Endometrial microvascular endothelial cells (primary cell): Measurements from ENCODE around the gene JPH3. TPM values are rescaled to one million over a fixed set of nuclear protein-coding genes. Genes with fewer than 3 reads are reported as not detected.

Source experiments
- in situ Hi-C: cut with HindIII; loops from 2 replicates; pipeline ENCODE4 v1.10.0; 2017; ENCODE audit warnings: low sequenced_read_pairs, low pct_unique_long_range_greater_than_20kb; ENCODE audit errors: inconsistent ontology term
- total RNA-seq: library from RNA; depleted of rRNA; stranded (reverse); fragments of >200 nt; gene quantifications from one replicate; pipeline ENCODE4 v1.2.3, GENCODE V29; 2015; ENCODE audit errors: inconsistent ontology term

The JPH3 gene
- total RNA-seq, result not detected

DNA sequence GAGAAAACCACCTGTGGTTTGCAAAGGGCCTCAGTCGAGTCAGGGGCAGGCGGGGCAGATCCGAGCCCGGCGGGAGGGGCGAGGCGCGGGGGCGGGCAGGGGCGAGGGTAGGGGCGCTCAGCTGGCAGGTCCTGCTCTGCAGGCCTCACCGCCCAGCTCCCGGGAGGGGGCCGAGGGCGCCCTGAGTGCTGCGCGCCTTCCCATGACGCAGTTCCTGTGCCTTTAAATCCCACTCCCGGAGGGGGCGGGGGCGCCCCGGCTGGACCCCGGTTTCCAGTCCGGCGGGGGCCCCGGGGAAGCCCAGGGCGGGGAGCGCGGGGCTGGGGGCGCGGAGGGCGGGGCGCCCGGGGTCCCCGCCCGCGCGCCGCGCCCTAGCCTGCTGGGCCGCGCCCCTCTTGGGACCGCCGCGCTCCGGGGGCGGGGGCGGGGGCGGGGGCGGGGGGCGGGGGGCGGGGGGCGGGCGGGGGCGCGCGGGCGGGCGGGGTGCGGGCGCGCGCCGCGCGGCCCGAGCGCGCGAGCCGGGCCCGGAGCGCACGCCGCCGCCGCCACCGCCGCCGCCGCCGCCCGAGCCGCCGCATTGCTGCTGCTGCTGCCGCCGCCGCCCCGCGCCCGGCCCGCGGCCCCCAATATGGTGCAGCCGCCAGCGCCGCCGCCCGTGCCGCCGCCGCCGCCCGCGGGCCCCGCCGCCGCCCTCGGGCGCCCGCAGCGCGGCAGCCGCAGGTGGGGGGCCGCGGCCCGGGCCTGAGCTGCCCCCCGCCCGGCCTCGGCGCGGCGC, at the start of gene JPH3:
Gene JPH3, plus strand, starts transcription at position 508 of the 775 bp plus-strand sequence. CDS start 639 bp downstream, outside the sequence.
- in situ Hi-C loops, result no loop called here

DNA sequence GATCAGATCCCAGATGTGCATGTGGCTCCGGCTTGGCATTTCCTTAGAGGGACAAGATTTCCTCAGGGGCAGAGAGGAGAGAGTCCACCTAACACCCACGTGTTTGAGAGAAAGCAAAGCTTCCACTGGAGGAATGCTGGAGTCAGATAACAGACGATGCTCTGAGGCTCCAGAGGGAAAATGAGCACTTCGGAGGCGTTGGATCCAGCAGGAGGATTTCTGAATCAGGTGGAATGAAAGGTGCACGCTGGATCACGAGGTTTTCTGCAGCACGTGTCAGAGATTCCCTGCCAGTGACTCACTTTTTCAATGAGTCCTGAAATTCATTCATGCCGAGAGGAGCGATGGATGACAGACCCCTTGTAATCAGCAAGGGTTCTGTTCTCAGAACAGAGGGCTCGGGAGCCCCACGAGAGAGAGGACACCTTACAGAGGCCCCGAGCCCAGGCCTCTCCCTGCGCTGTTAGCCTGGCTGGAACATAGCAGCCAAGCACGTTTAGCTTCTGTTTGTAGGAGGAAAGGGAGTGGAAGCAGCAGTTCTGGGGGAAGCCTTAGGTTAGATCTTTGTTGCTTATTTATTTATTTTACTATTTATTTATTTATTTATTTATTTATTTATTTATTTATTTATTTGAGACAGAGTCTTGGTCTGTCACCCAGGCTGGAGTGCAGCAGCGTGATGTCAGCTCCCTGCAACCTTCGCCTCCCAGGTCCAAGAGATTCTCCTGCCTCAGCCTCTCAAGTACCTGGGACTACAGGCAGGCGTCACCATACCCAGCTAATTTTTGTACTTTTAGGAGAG, 49.3 kb upstream of the JPH3 start:
- in situ Hi-C loops, result no loop called here

- in situ Hi-C loops, result no loop called here
Observed at GRCh38 chr16:87554754-87555427, 47.4 kb upstream of the JPH3 start.

DNA sequence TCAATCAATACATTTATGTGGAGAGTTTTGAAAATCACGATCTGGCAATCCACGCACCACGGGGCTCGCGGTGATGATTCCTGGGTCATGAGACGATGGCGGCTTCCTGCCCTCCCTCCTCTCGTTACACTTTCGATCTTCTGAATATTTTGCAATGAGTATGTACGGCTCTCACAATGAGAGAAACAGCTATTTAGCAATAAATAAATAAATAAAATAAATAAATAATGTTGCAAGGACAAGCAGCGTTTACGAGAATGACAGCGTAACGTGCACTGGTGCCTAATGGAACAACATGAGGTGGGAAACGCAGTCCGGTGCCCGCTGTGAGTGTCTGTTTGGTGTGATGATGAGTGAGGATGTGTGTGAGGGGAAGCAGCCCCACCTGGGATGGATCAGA, 46.7 kb upstream of the JPH3 start:
- in situ Hi-C loops, result no loop called here

- in situ Hi-C loops, result no loop called here
Observed at GRCh38 chr16:87556941-87557459, 45.3 kb upstream of the JPH3 start.

DNA sequence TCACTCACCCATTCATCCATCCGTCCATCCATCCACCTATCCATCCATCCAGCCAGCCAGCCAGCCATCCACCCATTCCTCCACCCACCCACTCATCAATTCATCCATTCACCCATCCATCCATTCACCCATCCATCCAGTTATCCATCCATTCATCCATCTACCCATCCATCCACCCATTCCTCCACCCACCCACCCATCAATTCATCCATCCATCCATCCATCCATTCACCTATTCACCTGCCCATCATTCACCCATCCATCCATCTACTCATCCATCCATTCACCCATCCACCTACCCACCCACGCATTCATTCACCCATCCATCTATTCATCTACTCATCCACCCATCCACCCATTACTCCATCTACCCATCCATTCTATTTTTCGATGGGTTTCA, 43.6 kb upstream of the JPH3 start:
- in situ Hi-C loops, result no loop called here

- in situ Hi-C loops, result no loop called here
Observed at GRCh38 chr16:87559945-87560344, 42.4 kb upstream of the JPH3 start.

DNA sequence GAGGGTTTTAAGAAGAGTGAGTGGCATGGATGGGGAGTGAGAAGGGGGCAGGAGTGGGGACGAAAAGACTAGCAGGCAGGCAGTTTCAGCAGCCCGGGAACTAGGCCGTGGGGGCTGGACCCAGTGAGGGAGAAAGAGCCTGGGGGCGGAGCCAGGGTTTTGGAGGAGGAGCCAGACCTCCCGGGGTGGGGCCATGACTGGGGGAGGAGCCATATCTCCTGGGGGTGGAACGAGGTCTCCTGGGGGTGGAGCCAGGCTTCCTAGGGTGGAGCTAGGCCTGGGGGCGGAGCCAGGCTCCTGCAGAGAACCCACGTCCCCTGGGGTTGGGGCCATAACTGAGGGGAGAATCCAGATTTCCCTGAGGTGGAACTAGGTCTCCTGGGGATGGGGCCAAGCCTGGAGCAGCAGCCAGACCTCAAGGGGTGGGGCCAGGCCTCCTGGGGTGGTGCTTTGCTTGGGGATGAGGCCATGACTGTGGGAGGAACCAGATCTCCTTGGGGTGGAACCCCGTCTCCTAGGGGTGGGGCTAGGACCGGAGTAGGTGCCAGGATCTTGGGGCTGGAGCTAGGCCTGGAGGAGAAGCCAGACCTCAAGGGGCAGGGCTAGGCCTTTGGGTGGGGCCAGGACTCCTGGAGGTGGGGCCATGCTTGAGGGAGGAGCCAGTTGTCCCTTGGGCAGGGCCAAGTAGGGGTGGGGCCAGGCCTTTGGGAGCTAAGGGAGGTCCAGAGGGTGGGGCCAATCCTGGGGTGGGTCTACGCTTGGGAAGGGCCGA, 41.7 kb upstream of the JPH3 start:
- in situ Hi-C loops, result no loop called here

- in situ Hi-C loops, result no loop called here
Observed at GRCh38 chr16:87561200-87562105, 40.9 kb upstream of the JPH3 start.

- in situ Hi-C loops, result no loop called here
Observed at GRCh38 chr16:87562201-87562600, 40.1 kb upstream of the JPH3 start.

DNA sequence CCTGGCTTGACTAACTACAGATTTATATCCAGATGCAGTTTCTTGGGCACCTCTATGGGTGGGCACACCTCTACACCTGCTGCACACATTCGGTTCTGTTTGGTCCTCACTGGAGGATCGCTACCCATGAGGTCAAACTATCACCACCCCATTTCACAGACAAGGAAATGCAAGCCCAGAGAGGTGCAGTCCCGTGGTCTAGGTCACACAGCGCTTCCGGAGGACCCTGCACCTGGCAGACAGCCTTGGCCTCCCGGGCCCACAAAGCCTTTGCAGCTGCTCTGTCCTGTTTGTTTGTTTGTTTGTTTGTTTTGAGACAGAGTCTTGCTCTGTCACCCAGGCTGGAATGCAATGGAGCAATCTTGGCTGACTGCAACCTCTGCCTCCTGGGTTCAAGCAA, 39.3 kb upstream of the JPH3 start:
- in situ Hi-C loops, result no loop called here

GRCh38 chr16:87563714-87564523, 38.4 kb upstream of the JPH3 start:
- in situ Hi-C loops, result no loop called here

DNA sequence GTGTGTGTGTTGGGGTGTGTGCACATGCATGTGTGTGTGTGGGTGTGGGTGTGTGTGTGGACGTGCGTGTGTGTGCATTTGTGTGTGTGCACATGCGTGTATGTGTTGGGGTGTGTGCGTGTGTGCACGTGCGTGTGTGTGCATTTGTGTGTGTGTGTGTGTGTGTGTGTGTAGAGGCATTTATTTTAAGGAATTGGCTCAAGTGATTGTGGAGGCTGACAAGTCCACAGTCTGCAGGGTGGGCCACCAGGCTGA, 37.9 kb upstream of the JPH3 start:
- in situ Hi-C loops, result no loop called here

- in situ Hi-C loops, result no loop called here
Observed at GRCh38 chr16:87569601-87570571, 32.4 kb upstream of the JPH3 start.

DNA sequence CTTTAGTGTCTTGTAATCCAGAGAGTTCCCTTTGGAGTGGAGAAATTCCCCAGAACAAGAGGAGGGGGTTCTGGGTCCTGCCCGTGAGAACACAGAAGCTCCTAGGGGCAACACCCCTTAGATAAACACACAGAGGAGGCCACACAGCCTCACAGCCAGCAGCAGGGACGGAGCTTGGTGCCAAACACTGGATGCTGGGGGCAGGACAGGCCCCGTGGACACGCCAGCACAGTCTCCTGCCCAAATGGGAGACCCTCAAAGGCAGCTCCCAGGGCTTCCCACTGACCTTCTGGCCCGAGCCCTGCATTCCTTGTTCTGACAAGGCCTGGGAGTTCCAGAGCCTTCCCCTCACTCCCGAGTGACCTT, 31.8 kb upstream of the JPH3 start:
- in situ Hi-C loops, result no loop called here
